PC-9 (cell line): Measurements from ENCODE around the gene NAALAD2.

Experiments
- EZH2 ChIP-seq: fragments of 200-600 bp; sonication (generic); IDR thresholded peaks from 2 replicates; pipeline ENCODE4 v1.8.0; 2017; ENCODE audit warnings: antibody characterized with exemption, low read depth
- TF ChIP-seq, protein P1 (sequence below): fragments of 200-600 bp; sonication (generic); conservative IDR thresholded peaks from 2 replicates; pipeline ENCODE4 v1.6.1; 2017; ENCODE audit warnings: mixed run types, antibody characterized with exemption, mild to moderate bottlenecking, moderate library complexity

DNA sequence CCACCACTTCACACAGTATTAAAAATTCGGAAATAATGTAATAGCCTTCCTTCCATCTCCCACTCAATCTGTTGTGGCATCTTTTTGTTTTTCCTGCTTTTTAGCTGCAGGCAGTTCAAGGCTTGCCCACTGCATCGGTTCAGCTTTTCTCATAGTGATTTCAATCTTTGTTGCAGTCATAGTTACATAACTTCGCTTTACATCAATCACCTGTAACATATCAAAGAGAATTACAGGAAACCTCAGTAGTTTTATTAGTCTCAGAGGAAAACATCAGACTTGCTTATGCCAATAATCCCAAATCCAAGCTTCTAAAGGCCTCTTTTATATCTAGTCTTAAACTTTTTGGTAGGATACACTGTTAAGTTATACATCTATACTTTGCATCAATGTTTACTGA, 67.9 kb downstream of the NAALAD2 start:
- TF ChIP-seq, protein P1, sequence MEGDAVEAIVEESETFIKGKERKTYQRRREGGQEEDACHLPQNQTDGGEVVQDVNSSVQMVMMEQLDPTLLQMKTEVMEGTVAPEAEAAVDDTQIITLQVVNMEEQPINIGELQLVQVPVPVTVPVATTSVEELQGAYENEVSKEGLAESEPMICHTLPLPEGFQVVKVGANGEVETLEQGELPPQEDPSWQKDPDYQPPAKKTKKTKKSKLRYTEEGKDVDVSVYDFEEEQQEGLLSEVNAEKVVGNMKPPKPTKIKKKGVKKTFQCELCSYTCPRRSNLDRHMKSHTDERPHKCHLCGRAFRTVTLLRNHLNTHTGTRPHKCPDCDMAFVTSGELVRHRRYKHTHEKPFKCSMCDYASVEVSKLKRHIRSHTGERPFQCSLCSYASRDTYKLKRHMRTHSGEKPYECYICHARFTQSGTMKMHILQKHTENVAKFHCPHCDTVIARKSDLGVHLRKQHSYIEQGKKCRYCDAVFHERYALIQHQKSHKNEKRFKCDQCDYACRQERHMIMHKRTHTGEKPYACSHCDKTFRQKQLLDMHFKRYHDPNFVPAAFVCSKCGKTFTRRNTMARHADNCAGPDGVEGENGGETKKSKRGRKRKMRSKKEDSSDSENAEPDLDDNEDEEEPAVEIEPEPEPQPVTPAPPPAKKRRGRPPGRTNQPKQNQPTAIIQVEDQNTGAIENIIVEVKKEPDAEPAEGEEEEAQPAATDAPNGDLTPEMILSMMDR = no peak
- TF ChIP-seq EZH2 = no peak
